DOHH2 (cell line): ENCODE results near the gene RFX6.

Source experiments
- H3F3A ChIP-seq: fragments of 200-600 bp; sonication (generic), shearing (Covaris generic); 2 replicates; pipeline ENCODE4 v1.6.0; 2016; ENCODE audit warnings: antibody characterized with exemption, mild to moderate bottlenecking; ENCODE audit not compliant: control insufficient read depth, insufficient read depth
- H3K27ac ChIP-seq: fragments of 200-600 bp; sonication (generic); 2 replicates; pipeline ENCODE4 v1.5.1; 2014; ENCODE audit warnings: low read depth, mild to moderate bottlenecking, low read length, moderate library complexity
- H3K27me3 ChIP-seq: fragments of 200-600 bp; sonication (generic); 2 replicates; pipeline ENCODE4 v1.6.1; 2014; ENCODE audit warnings: mild to moderate bottlenecking, low read length, mixed read lengths; ENCODE audit not compliant: control insufficient read depth
- H3K36me3 ChIP-seq: fragments of 200-600 bp; sonication (generic); 2 replicates; pipeline ENCODE4 v1.6.1; 2014; ENCODE audit warnings: mild to moderate bottlenecking, low read length, moderate library complexity, mixed read lengths; ENCODE audit not compliant: control insufficient read depth
- H3K4me1 ChIP-seq: fragments of 200-600 bp; sonication (generic); 2 replicates; pipeline ENCODE4 v1.6.1; 2014; ENCODE audit warnings: mild to moderate bottlenecking, low read length, mixed read lengths; ENCODE audit not compliant: control insufficient read depth
- H3K4me2 ChIP-seq: fragments of 200-600 bp; sonication (generic); 2 replicates; pipeline ENCODE4 v1.6.0; 2014; ENCODE audit warnings: mild to moderate bottlenecking, low read length, moderate library complexity
- H3K4me3 ChIP-seq: fragments of 200-600 bp; sonication (generic); 2 replicates; pipeline ENCODE4 v1.5.1; 2014; ENCODE audit warnings: mild to moderate bottlenecking, low read length, mixed read lengths
- H3K79me2 ChIP-seq: fragments of 200-600 bp; sonication (generic); 2 replicates; pipeline ENCODE4 v1.6.1; 2014; ENCODE audit warnings: mild to moderate bottlenecking, low read length, mixed read lengths; ENCODE audit not compliant: control insufficient read depth
- H3K9me2 ChIP-seq: fragments of 200-600 bp; sonication (generic); replicated peaks from 2 replicates; pipeline ENCODE4 v1.6.1; 2014; ENCODE audit warnings: mild to moderate bottlenecking, low read length, mixed read lengths; ENCODE audit not compliant: control insufficient read depth
- H3K9me3 ChIP-seq: fragments of 200-600 bp; sonication (generic); 2 replicates; pipeline ENCODE4 v1.6.1; 2014; ENCODE audit warnings: antibody characterized with exemption, low read length, mixed read lengths; ENCODE audit not compliant: control insufficient read depth, insufficient read depth
- H4K20me1 ChIP-seq: fragments of 200-600 bp; sonication (generic); 2 replicates; pipeline ENCODE4 v1.6.0; 2014; ENCODE audit warnings: low read depth, mild to moderate bottlenecking, antibody characterized with exemption, low read length, moderate library complexity; ENCODE audit not compliant: control insufficient read depth, insufficient read depth
- EZH2phosphoT487 ChIP-seq: fragments of 200-600 bp; sonication (generic); IDR thresholded peaks from 2 replicates; pipeline ENCODE4 v1.6.1; 2017; ENCODE audit warnings: borderline replicate concordance, mild to moderate bottlenecking, antibody characterized with exemption, low read length, moderate library complexity, mixed read lengths
- TF ChIP-seq, protein P1 (sequence below): fragments of 200-600 bp; sonication (generic); IDR thresholded peaks from one replicate; pipeline ENCODE4 v1.5.1; 2014; ENCODE audit warnings: antibody characterized with exemption, mild to moderate bottlenecking, low read depth, low read length; ENCODE audit not compliant: poor library complexity, severe bottlenecking

The RFX6 gene

GRCh38 chr6:116929825-116930224 is 52.8 kb downstream of the RFX6 start:
- no peak overlapping the region for H3K27ac ChIP-seq
- no peaks in the 10 kb centered on the region for H3K36me3 ChIP-seq
- no peaks in the 10 kb centered on the region for H3K4me1 ChIP-seq
- H3K9me2 ChIP-seq: no peaks in the 10 kb centered on the region
- no peaks in the 10 kb centered on the region; the same call in 1 of the 2 replicates for H3K27me3 ChIP-seq
- TF ChIP-seq, protein P1, sequence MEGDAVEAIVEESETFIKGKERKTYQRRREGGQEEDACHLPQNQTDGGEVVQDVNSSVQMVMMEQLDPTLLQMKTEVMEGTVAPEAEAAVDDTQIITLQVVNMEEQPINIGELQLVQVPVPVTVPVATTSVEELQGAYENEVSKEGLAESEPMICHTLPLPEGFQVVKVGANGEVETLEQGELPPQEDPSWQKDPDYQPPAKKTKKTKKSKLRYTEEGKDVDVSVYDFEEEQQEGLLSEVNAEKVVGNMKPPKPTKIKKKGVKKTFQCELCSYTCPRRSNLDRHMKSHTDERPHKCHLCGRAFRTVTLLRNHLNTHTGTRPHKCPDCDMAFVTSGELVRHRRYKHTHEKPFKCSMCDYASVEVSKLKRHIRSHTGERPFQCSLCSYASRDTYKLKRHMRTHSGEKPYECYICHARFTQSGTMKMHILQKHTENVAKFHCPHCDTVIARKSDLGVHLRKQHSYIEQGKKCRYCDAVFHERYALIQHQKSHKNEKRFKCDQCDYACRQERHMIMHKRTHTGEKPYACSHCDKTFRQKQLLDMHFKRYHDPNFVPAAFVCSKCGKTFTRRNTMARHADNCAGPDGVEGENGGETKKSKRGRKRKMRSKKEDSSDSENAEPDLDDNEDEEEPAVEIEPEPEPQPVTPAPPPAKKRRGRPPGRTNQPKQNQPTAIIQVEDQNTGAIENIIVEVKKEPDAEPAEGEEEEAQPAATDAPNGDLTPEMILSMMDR: no peak
- TF ChIP-seq EZH2phosphoT487: no peak
- no peak overlapping the region for H3K4me2 ChIP-seq
- no peak overlapping the region for H3K4me3 ChIP-seq
- H3K9me3 ChIP-seq: no peaks in the 10 kb centered on the region
- H4K20me1 ChIP-seq: no peaks in the 10 kb centered on the region
- H3K79me2 ChIP-seq: no peaks in the 10 kb centered on the region
- H3F3A ChIP-seq: no peaks in the 10 kb centered on the region

GRCh38 chr6:116931456-116931855 is 54.4 kb downstream of the RFX6 start:
- H3K79me2 ChIP-seq: no peaks in the 10 kb centered on the region

DNA sequence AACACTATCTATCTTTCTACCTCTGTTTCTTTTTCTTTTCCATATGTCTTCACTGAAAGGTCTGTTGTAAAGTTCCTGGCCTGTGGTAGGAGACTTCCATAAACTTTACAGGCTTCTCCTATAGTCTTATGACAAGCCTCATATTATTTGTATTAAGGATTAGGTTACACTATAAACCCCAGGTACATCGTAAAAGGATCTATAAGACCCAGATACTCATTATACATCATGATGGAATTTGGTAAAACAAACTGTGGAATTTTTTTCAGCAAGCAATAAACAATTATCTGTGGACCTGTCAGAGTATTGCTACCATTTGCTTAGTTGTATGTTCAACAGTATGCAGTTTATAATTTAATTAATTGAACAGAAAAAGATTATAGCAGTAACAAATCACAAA is 55.5 kb downstream of the RFX6 start:
- Histone ChIP-seq H3F3A (no peaks in the 10 kb centered on the region), H3K27ac (no peak overlapping the region), H3K79me2 (no peaks in the 10 kb centered on the region), H3K9me2 (no peaks in the 10 kb centered on the region), H3K27me3 (no peaks in the 10 kb centered on the region), H3K4me1 (no peaks in the 10 kb centered on the region), H4K20me1 (no peaks in the 10 kb centered on the region), H3K4me3 (no peak overlapping the region), H3K36me3 (no peaks in the 10 kb centered on the region), H3K9me3 (no peaks in the 10 kb centered on the region), H3K4me2 (no peak overlapping the region)
- TF ChIP-seq, protein P1: no peak
- no peak for TF ChIP-seq EZH2phosphoT487

More at GRCh38 chr6:116931456-116931855, 54.4 kb downstream of the RFX6 start:
- Histone ChIP-seq H3K9me2 (no peaks in the 10 kb centered on the region), H3K4me3 (no peak overlapping the region), H3K27me3 (no peaks in the 10 kb centered on the region), H3K36me3 (no peaks in the 10 kb centered on the region), H3F3A (no peaks in the 10 kb centered on the region), H3K4me2 (no peak overlapping the region), H3K4me1 (no peaks in the 10 kb centered on the region), H3K9me3 (no peaks in the 10 kb centered on the region), H4K20me1 (no peaks in the 10 kb centered on the region), H3K27ac (no peak overlapping the region)
- TF ChIP-seq EZH2phosphoT487: no peak
- TF ChIP-seq, protein P1: no peak
